HG03520 (cell line): ENCODE measurements around the gene UBE2QL1.

Experiments
- ATAC-seq: cut with Tn5 transposase; IDR thresholded peaks from one replicate; pipeline ENCODE4 v1.9.1; 2021; ENCODE audit warnings: mild to moderate bottlenecking, moderate library complexity; ENCODE audit not compliant: unreplicated experiment

Gene UBE2QL1

GRCh38 chr5:6448622-6449464 lies at the start of gene UBE2QL1:
Gene UBE2QL1, plus strand, starts transcription at chr5:6448859. Its CDS starts 35 bp downstream, at chr5:6448894.
- ATAC-seq: no peak

- no peak for ATAC-seq
Measured at GRCh38 chr5:6399980-6400910, 48.4 kb upstream of the UBE2QL1 start.

GRCh38 chr5:6401410-6401809 lies 47.2 kb upstream of the UBE2QL1 start:
- ATAC-seq: no peak

GRCh38 chr5:6402939-6403338 lies 45.7 kb upstream of the UBE2QL1 start:
- ATAC-seq: no peak

- ATAC-seq: no peak
Measured at GRCh38 chr5:6403416-6403815, 45.2 kb upstream of the UBE2QL1 start.

GRCh38 chr5:6404129-6404528 lies 44.5 kb upstream of the UBE2QL1 start:
- ATAC-seq: no peak

GRCh38 chr5:6405591-6405990 lies 43.1 kb upstream of the UBE2QL1 start:
- ATAC-seq: no peak

- no peak for ATAC-seq
Measured at GRCh38 chr5:6407558-6408259, 41.0 kb upstream of the UBE2QL1 start.

- ATAC-seq: no peak
Measured at GRCh38 chr5:6408260-6408596, 40.4 kb upstream of the UBE2QL1 start.

GRCh38 chr5:6408627-6409446 lies 39.8 kb upstream of the UBE2QL1 start:
- no peak for ATAC-seq

GRCh38 chr5:6410421-6410820 lies 38.2 kb upstream of the UBE2QL1 start:
- no peak for ATAC-seq

GRCh38 chr5:6411141-6411540 lies 37.5 kb upstream of the UBE2QL1 start:
- no peak for ATAC-seq

GRCh38 chr5:6412811-6413210 lies 35.8 kb upstream of the UBE2QL1 start:
- no peak for ATAC-seq

- ATAC-seq: no peak
Measured at GRCh38 chr5:6417657-6418056, 31.0 kb upstream of the UBE2QL1 start.

- ATAC-seq: no peak
Measured at GRCh38 chr5:6418679-6419276, 29.9 kb upstream of the UBE2QL1 start.

GRCh38 chr5:6419340-6419852 lies 29.3 kb upstream of the UBE2QL1 start:
- no peak for ATAC-seq

- no peak for ATAC-seq
Measured at GRCh38 chr5:6423327-6424109, 25.1 kb upstream of the UBE2QL1 start.

GRCh38 chr5:6424110-6424659 lies 24.5 kb upstream of the UBE2QL1 start:
- no peak for ATAC-seq

- ATAC-seq: no peak
Measured at GRCh38 chr5:6424700-6425099, 24.0 kb upstream of the UBE2QL1 start.
